ENCODE data around the gene SLC25A3. TPM values are rescaled to one million over a fixed set of nuclear protein-coding genes. Genes with fewer than 3 reads are reported as not detected.

Gene SLC25A3
- total and polyA plus RNA-seq, 12 donors: 362 to 1,555 (median 737) TPM

DNA sequence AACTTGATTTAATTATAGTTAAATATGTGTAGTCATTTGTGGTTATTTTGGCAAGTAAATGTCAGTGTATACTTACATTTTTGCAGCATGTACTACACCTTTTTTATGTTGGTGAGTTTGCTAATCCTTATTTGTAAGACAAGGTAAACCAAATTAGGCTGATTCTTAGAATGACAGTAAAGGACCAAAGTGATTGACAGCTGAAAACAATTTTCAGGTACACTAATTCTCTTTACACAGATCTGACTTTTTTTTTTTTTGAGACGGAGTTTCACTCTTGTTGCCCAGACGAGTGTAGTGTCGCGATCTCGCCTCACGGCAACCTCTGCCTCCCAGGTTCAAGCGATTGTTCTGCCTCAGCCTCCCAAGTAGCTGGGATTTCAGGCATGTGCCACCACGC lies 8.4 kb downstream of the SLC25A3 start:
- intact Hi-C loops (cut with DNase I): no loop called here
- peaks cover 0 to 7% of the 10 kb centered on the region in 2 donors for H3K4me1 ChIP-seq (replicated peaks in 1 of 2)
- H3K9me3 ChIP-seq (replicated peaks in 1 of 3): no peaks in the 10 kb centered on the region
- peaks cover 0 to 78% of the 10 kb centered on the region in 2 donors for H3K36me3 ChIP-seq (replicated peaks in 1 of 2)
- WGBS, 4 donors: 88 to 97% (median 93%) methylated on average over 8 of the region's 8 CpGs
- no peak for TF ChIP-seq CTCF (IDR thresholded peaks at IDR 0.05)
- no peak for TF ChIP-seq POLR2A (IDR thresholded peaks at IDR 0.05)
- no peak overlapping the region for H3K27ac ChIP-seq
- H3K27me3 ChIP-seq: no peaks in the 10 kb centered on the region
- DNase-seq: no peak
- H3K4me3 ChIP-seq: no peak overlapping the region

- DNase-seq: no peak
- H3K27ac ChIP-seq: no peak overlapping the region
- H3K4me1 ChIP-seq (replicated peaks in 1 of 2): no peaks in the 10 kb centered on the region
- intact Hi-C loops (cut with DNase I): no loop called here
- no peaks in the 10 kb centered on the region for H3K27me3 ChIP-seq
- no peaks in the 10 kb centered on the region for H3K9me3 ChIP-seq (replicated peaks in 1 of 3)
- TF ChIP-seq POLR2A (IDR thresholded peaks at IDR 0.05): no peak
- no peak for TF ChIP-seq CTCF (IDR thresholded peaks at IDR 0.05)
- 51 to 69% (median 64%) methylated on average over 2 of the region's 2 CpGs for WGBS, 4 donors
- H3K36me3 ChIP-seq (replicated peaks in 1 of 2): peaks cover 0 to 32% of the 10 kb centered on the region in 2 donors
- no peak overlapping the region for H3K4me3 ChIP-seq
These were observed 13.0 kb downstream of the SLC25A3 start for GRCh38 chr12:98606359-98606988.

DNA sequence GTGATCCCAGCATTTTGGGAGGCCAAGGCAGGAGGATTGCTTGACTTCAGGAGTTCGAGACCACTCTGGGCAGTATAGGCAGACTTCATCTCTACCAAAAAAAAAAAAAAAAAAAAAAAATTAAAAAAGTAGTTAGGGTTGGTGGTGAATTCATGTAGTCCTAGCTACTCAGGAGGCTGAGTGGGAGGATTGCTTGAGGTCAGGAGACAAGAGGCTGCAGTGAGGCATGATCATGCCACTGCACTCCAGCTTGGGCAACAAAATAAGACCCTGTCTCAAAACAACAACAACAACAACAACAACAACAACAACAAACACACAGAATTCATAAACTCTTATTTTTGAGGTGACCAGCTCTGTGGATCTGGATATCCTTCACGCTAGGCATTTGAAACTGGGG lies 17.1 kb downstream of the SLC25A3 start:
- Histone ChIP-seq H3K27ac (no peak overlapping the region), H3K9me3 (replicated peaks in 1 of 3) (no peaks in the 10 kb centered on the region), H3K36me3 (replicated peaks in 1 of 2) (no peaks in the 10 kb centered on the region), H3K4me1 (replicated peaks in 1 of 2) (no peaks in the 10 kb centered on the region), H3K4me3 (no peak overlapping the region), H3K27me3 (no peaks in the 10 kb centered on the region)
- intact Hi-C loops (cut with DNase I): no loop called here
- 92 to 100% (median 97%) methylated on average over 2 of the region's 2 CpGs for WGBS, 4 donors
- no peak for DNase-seq
- TF ChIP-seq POLR2A (IDR thresholded peaks at IDR 0.05) (no peak), CTCF (IDR thresholded peaks at IDR 0.05) (no peak)

DNA sequence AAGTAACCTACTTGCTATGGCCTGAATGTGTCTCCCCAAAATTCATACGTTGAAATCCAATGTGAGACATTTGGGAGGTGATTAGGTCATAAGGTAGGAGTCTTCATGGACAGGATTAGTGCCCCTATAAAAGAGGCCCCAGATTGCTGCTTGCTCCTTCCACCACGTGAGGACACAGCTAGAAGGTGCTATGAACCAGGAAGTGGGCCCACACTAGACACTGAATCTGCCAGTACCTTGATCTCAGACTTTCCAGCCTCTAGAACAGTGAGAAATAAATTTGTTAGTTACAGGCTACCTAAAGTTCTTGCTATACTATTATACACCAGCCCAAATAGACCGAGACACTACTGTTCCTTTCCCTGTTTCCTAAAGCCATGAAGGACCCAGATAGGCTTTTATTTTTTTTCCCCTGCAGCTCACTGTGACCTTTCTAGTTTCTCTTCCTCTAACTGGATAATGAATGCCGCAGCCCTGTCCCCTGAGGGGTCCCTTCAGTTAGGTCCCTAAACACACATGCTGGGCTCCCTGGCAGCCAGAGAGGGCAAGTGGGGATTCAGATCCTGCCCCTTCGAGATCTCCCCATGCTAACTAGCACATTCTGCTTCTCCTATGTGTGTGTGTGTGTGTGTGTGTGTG lies 19.3 kb downstream of the SLC25A3 start:
- H3K36me3 ChIP-seq (replicated peaks in 1 of 2): no peaks in the 10 kb centered on the region
- TF ChIP-seq POLR2A (IDR thresholded peaks at IDR 0.05) (no peak), CTCF (IDR thresholded peaks at IDR 0.05) (no peak)
- no peaks in the 10 kb centered on the region for H3K27me3 ChIP-seq
- peak overlapping the region in 1 of 5 donors; percentile 20 for H3K27ac ChIP-seq
- H3K4me1 ChIP-seq (replicated peaks in 1 of 2): no peaks in the 10 kb centered on the region
- WGBS, 4 donors: 66 to 79% (median 74%) methylated on average over 5 of the region's 5 CpGs
- no peak overlapping the region for H3K4me3 ChIP-seq
- intact Hi-C loops (cut with DNase I): no loop called here
- no peaks in the 10 kb centered on the region for H3K9me3 ChIP-seq (replicated peaks in 1 of 3)
- DNase-seq: no peak

Data from adrenal gland (tissue), 12 donors.